GOT3 (cell line): ENCODE data around the gene C12orf60.
"Not testable (repeated sequence)": the region's sequence is repeated elsewhere in the genome, so short reads cannot be mapped to it uniquely, and the experiment has no call there.

Experiments
- DNase-seq: peaks from one replicate; lab custom pipeline; 2025; ENCODE audit warnings: mixed read lengths; lab: John Stamatoyannopoulos, UW

Gene C12orf60

DNA sequence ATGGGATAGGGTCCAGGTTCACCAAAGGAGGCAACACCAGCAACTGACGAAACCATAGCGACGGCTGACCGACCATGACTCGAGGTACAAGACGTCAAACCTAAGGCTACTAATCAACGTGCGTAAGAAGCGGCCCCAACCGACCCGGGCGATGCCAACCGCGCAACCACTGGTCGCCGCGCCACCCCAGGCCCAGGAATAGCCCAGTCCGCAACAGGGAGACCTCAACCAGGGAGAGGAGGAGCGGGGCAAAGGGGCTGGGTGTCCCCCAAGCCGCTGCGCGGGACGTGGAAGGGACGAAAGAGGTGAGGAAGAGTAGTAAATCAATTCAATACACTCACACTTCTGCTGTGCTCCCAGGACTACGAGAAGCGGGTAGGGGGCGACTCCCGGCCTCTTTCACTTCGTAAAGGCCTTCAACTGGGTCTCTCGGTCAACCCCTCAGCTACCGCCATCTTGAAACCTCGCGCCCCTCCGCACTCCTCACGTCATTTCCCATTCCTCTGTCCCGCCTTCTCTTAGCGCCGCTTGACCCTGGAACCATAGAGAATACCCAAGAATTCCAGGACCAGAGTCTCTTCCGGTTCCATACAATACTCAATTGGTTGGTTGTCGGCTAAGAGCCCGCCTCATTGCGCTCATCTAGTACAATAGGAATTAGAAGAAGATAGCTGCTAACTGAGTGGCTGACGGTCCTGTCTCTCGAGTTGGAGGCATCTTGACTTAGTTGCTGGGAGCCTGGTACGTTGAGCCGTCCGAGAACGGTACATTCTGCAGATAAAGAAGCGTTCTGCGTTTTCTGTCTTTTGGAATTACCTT lies at the start of gene C12orf60, which contains the start of gene WBP11:
TSS of gene C12orf60 (plus strand) at position 660 of the 819 bp plus-strand sequence. CDS start 19,266 bp downstream, outside the sequence.
TSS of gene WBP11 (minus strand) at position 468 of the 819 bp plus-strand sequence. CDS start 2,095 bp downstream, outside the sequence.
- DNase-seq, result peak; percentile 74

DNA sequence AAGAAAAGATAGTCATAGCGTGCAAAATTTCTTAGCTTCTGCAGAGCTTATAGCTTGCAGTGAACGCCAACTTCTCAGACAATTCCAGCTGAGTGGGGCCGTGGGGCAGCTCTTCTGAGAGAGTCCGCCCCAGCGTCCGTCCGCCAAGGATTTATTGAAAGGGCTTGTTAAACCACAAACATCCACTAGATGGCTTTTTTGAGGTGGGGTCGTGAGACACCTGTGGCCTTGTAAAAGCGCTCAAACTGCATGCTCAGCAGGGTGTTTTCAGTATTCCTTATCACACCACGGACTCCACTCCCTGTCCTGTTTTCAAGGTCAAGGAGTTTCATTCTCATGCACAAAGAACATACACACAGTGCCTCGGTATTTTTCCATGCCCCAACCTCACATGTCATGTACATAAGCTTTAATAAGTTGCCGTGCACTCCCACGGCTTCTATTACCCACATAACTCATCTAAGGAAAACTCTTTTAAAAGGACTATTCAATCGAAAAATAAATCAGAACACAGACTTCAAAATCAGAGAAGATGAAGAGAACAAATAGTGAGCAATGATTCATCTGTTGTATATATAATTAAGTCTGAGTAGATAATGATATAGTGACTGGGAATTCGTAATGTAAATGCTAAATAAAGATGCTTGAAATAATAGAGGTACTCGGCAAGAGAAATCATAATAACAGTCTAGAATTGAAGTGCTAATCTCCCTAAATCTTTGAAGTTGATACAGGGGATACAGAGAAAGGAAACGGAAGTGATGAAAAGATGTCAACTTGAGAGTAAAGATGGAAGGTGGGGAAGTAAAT lies 46.9 kb upstream of the C12orf60 start:
- no peak for DNase-seq

DNA sequence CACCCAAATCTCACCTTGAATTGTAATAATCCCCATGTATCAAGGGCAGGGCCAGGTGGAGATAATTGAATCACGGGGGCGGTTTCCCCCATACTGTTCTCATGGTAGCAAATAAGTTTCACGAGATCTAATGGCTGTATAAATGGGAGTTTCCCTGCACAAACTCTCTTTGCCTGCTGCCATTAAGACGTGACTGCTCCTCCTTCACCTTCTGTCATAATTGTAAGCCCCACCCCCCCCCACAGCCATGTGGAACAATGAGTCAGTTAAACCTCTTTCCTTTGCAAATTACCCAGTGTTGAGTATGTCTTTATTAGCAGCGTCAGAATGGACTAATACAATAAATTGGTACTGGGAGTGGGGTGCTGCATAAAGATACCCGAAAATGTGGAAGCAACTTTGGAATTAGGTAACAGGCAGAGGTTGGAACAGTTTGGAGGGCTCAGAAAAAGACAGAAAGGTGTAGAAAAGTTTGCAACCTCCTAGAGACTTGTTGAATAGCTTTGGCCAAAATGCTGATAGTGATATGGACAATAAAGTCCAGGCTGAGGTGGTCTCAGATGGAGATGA lies 43.7 kb upstream of the C12orf60 start:
- DNase-seq, result not testable (repeated sequence)

GRCh38 chr12:14765398-14765797 lies 38.1 kb upstream of the C12orf60 start:
- DNase-seq, result no peak

DNA sequence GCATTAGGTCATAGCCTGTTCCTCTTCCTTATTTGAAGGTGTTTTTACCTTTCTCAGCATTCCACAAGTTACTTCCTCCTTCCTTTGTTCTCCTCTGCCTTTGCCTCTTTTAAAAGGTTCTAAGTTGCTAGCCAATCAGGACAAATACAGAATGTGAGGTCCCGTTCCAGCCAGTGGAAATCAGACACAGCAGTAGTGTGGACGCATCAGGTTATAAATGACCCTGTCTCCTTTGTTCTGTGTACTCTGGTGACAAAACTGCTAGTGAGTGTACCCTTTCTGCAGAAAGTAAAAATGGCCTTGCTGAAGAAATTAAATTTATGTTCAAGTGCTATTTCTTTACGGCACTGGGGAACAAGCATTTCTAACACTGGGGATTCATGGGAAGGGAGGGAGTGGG lies 37.5 kb upstream of the C12orf60 start:
- DNase-seq, result not testable (repeated sequence)

- no peak for DNase-seq
These were observed 36.7 kb upstream of the C12orf60 start for GRCh38 chr12:14766649-14767215.

DNA sequence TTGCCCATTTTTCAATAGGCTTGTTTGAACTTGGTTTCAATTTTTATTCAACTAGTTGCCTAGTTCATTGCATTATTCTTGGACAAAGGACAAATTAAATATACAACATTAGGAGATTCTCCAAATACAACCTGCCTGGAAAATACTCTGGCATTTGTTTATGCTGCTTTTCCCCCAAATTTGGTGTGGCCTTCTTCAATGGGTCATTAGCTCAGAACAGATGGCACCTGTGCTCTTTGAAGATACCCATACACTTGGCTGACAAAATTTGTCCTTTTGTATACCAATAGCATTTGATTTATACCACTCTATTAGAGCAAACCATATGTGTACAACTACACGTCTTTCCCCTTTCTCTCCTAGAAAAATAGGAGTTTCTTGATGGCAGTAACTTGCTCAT lies 35.9 kb upstream of the C12orf60 start:
- no peak for DNase-seq

DNA sequence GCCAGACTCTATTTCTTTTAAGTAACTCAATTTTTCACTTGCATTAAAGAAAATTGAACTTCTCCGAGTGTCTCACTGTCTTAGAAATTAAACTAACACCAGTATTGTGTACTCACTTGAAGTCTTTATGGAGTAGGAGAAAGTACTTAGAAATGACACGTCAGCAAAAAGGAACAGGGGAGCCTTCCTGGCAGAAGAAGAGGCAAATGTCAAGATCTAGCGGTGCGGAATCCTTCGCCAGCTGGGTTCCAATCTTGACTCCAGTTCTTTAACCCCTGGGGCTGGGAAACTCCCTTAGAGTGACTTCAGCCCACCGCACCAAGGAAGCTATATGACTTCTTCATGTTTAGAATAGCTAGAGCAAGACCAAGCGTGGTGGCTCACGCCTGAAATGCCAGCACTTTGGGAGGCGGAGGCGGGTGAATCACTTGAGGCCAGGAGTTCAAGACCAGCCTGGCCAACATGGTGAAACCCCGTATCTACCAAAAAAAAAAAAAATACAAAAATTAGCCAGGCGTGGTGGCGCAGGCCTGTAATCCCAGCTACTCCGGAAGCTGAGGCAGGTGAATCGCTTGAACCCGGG lies 34.6 kb upstream of the C12orf60 start:
- DNase-seq, result no peak

GRCh38 chr12:14769466-14769968 lies 34.0 kb upstream of the C12orf60 start:
- no peak for DNase-seq

GRCh38 chr12:14769969-14770495 lies 33.4 kb upstream of the C12orf60 start:
- DNase-seq, result peak; percentile 49

GRCh38 chr12:14770496-14771461 lies 32.7 kb upstream of the C12orf60 start:
- peak; percentile 59 for DNase-seq

DNA sequence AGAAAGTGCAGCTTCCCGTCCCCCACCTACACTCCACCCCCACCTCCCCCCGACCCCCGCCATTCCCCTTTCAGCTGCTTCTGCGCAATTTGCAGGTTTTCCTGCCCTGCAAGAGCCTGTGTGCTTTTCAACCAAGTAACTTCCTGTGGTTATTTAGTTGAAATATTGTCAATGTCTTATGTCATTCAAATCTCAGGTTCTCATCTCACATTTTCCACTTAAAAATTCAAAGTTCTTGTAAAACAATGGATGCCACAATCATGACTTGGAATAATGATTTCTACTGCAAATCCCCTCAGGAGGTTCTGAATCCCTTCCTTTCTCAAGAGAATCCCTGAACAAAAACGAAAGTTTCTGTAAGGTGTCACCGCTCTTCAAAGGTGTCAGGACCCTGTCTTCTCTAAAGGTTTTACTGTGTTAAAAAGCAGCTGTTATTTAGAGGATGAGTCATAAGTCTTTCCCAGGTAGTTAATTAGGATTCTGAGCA lies 31.8 kb upstream of the C12orf60 start:
- no peak for DNase-seq

DNA sequence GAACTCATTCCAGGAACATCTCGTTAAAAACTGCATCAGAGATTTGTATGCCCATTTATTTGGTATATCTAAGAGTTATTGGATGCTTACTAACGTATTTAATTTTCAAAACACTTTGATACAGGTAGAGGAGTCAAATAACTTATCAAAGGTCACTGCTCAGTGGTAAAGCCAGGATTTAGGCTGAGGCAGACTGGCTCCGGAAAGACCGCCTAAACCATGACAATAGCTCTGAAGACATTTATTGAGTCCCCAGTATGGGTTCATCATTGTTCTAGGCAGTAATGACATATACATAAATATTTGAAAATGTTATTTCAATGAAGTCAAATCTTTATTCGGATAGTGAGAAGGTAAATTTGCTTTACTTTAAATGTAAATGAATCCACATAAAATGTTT lies 30.5 kb upstream of the C12orf60 start:
- no peak for DNase-seq

GRCh38 chr12:14773685-14774073 lies 29.8 kb upstream of the C12orf60 start:
- no peak for DNase-seq

DNA sequence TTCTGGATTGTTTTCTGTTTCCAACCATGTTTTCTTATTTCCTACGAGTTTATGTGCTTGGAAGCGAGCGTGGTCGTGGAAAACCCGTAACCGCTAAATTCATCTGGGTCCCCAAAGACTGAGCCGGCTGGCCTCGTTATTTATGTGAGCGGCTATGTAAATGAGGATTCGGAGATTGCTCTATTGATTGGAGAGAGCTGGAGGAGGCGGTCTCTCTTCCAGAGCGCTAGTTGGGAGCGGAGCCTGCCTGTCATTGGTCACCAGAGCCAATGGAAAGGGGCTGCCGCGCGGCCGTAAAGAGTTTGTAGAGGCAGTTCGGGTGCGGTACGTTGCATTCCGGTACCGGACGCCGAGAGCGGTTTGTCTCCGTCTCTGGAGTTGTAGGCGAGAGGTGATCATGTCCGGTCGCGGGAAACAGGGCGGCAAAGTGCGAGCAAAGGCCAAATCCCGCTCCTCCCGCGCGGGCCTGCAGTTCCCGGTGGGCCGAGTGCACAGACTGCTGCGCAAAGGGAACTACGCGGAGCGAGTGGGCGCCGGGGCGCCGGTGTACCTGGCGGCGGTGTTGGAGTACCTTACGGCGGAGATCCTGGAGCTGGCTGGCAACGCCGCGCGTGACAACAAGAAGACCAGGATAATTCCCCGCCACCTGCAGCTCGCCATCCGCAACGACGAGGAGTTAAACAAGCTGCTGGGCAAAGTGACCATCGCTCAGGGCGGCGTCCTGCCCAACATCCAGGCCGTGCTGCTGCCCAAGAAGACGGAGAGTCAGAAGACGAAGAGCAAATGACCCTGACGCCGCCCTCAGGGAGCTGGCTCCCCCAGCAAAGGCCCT lies 29.2 kb upstream of the C12orf60 start:
- peak; percentile 70 for DNase-seq

- DNase-seq, result no peak
These were observed 28.4 kb upstream of the C12orf60 start for GRCh38 chr12:14774906-14775635.

DNA sequence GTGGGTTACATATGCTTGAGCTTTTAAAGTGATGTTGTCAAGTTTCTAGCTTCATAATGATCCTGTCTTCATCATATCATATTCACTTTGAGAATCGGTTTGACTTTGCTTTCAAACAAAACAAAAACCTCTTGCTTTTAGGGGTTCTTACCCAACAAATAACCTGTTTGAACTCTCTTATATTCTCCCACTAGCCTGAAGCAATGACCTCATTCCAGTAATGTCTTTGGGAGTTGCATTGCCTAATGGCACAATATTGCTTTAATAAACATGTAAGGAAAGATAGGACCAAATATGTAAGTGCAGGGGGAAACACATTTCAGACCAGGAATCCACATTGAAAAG lies 27.9 kb upstream of the C12orf60 start:
- DNase-seq, result no peak

DNA sequence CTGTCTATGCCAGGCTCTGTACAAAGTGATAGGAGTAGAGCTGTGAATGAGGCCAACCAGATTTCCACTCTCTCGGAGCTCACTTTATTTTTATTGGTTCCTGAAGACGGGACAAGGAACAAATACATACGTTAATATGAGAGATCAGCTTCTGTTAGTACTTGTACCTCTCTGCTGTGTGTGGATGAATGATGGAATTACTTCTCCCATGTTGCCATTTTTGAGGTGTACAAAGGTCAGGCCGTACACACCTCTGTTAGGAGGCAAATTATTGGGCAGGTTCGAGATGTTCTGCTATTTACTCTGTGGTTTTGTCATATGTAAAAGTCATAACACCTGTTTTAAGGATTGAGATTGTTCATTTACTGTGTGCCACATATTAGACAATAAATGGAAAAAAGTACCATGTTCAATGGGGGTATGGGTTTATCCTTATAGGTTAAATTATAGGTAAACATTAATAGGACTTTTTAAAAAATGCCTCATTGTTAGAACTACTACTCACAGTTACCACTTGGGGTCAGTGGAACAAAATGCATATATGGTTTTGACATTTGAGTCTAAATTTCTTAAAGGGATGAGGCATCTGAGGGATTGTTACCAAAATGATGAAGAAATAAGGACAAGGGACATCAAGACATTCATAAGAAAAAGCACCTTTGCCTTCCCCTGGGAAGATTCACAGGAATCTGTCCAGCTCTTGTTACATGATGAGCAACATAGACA lies 27.1 kb upstream of the C12orf60 start:
- no peak for DNase-seq
